Stimulated activated CD4-positive, alpha-beta T cell treated with anti-CD3 and anti-CD28 coated beads, Interleukin-1b, Interleukin-23, amount 100 ng/mL, for 1 hour (primary cell): ENCODE data around the gene FBXO46.

Source experiments
- DNase-seq, 2 donors: peaks; one replicate each; pipeline ENCODE4 v3.0.0-alpha.2; 2020; ENCODE audit warnings: low read depth in 2 of 2

Gene FBXO46, protein sequence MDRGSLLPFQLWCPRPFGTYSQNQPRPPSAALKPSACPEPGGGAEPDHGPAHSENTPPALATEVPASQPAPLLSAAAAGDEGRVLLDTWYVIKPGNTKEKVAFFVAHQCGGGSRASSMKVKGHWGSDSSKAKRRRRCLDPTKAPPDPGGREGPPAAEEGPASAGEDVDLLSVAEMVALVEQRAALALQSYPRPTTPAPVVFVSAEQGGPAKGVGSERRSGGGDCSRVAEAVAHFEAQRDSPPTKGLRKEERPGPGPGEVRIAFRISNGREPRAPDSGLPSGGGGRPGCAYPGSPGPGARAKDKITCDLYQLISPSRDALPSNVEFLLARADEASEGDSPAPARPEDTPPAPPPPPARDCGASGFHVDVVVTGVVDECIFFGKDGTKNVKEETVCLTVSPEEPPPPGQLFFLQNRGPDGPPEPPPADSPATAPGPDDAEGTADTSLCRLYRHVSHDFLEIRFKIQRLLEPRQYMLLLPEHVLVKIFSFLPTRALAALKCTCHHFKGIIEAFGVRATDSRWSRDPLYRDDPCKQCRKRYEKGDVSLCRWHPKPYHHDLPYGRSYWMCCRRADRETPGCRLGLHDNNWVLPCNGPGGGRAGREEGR

DNA sequence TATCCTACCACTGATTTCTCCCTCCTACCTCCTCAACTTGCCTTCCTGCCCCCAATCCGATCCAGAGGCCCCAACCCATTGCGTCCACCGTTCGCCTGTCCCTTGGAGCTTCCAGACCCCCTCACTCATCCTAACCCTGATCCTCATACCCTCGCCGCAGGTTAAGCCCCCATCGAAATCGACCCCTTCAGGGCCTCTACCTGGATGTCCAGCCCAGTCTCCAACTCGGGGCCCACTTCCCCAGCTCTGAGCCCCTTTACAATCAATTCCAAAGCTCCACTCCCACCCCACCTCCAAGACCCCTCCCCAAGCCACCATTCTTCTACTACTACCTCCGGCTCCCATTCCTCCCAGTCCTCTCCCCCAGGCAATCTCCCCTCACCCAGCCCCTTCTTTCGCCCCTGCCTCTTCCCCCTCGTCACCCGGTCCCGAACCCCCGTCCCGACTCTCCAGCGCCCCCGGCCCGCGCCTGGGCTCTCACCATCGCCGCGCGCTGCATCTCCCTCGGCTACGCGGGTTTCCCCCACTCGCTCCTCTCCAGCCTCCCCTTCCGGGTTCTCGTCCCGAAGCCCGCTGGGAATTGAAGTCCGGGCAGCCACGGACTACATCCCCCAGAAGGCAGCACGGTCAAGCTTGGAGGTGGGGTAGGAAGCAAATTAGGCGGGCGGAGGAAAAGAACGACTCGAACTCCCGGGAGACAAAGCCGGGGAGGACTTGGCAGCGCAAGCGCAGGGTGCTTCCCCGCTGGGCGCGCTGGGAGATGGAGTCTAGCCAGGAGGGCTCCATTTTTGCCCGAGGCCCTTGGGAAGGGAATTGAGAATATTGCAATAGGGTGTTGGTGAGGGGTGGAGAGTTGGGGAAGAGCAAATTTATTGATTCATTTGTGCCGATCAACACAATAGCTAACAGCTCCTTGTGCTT, at the start of gene FBXO46:
Gene FBXO46, minus strand, starts transcription at position 529 of the 921 bp plus-strand sequence. CDS start 17,401 bp downstream, outside the sequence.
- DNase-seq = peak; percentile 77 to 80

DNA sequence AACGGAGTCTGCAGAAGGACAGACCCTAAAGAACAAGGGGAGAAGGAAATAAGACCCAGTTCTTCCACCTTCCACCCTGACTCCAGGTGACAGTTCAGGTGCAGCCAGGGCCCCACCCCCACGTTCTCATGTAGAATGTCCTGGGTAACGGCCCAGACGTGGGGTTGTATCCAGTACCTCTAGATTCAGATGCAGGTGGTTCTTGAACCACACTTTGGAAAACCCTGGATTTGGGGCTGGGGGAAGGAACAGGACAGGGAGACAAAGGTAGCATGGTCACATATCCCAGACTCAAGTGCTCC, 49.4 kb upstream of the FBXO46 start:
- DNase-seq = no peak

DNA sequence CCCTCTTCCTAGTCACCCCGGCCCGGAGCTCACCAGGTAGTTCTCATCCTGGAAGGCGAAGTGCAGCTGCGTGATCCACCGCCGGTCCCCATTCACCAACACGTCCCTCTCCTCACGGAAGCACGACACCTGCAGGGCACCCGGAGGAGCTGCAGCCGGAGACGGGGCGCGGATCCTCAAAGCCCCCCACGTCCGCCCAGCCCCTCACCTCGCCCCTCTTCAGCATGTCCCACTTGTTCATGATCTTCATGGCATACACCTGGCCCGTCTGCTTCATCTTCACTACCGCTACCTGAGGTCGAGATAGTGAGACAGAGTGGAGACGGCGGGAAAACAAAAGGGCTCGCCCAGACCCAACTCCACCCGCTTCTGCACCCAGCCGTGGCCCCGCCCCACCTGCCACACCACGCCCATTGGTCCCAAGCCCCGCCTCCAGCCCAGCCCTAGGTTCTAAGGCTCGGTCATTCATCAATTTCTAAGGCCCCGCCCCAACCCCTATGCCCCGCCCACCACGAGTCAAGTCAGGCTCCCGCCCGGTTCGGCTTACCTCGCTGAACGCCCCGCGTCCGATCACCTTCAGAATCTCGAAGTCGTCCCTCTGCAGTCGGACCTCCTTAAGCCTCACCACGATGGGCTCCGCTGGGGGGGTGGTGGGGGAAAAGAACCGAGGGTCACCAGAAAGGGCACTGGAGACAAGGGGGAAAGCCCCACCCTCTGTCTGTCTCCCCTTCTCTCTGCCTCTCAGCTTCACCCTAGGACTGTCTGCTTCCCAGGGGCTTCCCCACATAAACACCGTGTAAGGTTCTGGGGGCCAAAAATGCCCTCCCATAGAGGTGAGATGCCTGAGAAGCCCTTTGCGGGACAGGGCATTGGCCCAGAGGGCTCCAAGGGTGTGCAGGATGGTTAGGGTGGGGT, 48.8 kb upstream of the FBXO46 start:
- DNase-seq = peak; percentile 41 to 91

DNA sequence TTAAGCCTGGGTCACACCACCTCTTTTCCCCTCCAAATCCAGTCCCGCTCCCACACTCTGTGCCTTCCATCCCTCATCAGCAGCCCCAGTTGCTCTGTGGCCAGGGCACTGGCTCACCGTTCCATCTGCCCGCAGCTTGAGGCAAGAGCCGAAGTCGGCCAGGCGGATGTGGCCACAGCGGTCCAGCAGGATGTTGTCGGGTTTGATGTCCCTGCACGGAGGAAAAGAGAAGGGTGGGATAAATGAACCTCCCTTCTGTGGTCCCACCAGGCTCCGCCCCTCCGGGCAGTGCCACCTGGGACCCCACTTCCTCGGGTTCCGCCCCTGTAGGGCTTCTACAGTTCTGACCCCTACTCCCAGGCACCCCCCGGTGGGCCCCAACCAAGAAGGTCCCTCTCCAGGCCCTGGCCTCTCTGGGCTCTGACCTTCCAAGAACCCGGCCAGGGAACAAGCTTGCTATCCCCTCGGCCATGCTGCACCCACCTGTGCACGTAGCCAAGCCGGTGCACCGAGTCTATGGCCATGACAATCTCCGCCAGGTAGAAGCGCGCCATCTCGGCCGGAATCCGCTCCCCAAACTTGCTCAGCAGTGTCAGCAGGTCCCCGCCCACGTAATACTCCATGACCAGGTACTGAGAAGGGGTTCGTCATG, 47.4 kb upstream of the FBXO46 start:
- DNase-seq = no peak

DNA sequence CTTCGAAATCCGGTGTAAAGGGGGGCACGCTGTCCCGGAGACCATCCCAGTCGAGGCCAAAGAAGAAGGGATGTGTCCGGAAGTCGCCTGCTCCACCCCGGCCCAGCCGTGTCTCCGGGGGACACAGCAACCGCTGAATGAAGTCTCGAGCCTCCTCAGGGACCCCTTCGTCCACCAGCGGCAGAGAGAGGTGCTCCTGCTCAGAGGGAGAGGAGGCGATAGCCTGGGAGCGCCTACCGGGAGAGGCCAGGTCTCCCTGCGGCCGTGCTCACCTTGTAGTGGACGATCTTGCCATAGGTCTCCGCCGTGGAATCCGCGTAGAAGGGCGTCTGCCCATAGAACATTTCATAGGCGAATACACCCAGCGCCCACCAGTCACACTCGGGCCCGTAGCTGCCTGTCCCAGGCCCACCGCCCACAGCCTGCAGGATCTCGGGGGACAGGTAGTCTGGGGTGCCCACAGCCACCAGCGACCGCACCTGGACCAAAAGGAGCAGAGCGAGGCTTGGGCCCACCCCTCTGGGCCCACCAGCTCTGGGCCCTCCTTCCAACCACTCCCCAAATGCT, 46.8 kb upstream of the FBXO46 start:
- no peak for DNase-seq

DNA sequence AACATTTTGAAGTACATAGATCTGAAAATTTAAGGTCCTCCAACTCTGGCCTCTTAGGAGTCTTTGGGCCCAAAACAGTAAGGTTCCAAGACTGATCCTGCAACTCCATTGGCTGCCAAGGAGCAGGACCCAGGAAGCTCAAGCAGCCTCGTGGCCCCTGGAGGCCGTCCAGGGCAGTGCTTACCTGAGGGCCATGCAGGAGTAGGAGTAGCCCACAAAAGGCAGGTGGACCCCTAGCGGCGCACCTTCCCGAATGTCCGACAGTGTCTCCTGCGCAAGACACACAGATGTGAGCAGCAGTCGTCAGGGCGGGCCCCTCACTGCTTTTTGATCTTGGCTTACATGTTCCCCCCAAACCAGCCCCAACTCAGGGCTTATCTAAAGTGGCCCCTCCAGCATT, 44.1 kb upstream of the FBXO46 start:
- DNase-seq = no peak

DNA sequence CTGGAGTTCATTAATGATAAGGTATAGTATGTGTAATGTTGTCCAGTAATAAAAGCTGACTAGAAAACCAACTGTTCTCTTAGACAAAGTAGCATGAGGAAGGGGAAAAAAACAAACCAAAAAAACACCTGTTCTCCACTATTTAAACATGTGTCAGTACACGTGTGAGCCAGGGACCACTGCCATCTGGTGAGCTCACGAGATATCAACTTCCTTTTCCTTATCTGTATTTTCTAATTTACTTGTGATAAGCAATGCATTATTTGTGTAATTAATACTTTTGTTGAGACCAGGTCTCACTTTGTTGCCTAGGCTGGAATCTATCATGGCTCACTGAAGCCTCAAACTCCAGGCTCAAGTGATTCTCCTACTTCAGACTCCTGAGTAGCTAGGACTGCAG, 42.7 kb upstream of the FBXO46 start:
- DNase-seq = no peak

DNA sequence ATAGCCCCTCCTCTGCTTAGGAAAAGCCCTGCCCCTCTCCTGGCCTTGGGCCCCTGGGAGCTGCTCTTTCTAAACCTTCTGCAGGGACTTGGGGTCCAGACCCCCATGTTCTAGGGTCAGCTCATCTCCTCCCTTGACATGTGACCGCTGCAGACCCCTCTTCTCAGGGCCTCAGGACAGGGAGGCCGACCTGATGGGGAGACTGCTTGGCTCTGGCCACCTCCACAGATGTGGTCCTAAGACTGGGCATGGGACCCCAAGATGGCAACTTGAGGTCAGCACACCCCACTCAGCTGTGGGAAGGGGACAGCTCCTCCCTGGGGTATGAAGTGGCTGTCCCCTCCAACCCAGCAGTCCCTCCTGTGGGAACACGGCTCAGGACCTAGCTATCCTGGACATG, 42.2 kb upstream of the FBXO46 start:
- DNase-seq = no peak

DNA sequence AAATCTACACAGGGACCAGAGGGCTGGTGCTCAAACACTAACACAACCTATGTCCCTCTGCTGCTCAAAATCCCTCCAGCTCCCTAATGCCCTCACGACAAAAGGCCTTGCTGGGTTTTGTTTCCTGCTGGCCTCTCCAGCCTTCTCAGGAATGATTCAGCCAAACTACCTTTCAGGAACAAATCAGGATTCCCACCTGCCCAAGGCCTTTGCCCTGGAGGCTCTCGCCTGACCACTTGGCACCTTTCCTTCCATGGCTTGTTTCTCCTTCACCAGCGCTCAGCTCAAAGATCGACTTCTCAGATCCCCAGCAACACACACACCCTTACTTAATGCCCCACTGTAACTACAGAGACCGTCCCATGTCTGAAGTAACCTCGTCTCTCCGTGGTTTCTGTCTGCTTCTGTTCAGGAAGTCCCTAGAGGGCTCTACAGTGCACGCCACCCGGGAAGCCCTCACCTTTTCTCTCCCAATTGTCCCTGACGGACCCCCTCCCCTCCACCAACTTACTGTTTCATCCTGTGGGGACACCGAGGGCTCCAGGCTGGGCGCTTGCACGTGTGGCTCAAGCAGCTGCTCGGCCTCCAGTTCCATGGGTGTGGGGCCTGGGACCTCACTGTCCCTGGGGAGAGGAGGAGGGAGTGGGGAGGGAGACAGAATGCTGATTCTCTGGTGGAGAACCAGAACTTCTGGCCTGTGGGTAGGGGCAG, 41.6 kb upstream of the FBXO46 start:
- no peak for DNase-seq

DNA sequence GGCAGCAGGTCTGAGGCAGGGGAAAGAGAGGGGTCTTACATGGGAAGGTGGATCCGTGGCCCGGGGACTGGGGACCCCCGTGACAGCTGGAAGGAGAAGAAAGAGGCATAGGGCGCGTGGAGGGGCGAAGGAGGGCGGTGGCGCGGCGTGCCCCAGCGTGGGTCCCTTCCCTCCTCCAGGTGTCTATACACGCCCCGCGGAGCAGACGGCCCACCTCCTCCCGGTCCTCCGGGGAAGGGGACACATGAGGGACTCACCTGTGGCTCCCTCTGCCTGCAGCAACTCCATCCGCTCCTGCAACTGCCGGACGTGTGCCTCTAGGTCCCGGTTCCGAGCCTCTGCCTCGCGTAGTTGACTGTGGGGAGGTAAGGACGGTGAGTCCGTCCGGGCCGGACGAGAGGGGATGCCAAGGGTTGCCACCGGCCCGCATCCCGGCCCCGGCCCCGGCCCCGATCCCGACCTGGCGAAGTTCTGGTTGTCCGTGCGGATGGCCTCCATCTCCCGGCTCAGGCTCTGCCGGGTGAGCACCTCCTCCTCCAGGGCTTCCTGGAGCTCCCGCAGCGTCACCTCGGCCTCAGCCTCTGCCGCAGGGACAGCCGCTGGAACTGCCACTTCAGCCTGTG, 40.7 kb upstream of the FBXO46 start:
- no peak for DNase-seq

DNA sequence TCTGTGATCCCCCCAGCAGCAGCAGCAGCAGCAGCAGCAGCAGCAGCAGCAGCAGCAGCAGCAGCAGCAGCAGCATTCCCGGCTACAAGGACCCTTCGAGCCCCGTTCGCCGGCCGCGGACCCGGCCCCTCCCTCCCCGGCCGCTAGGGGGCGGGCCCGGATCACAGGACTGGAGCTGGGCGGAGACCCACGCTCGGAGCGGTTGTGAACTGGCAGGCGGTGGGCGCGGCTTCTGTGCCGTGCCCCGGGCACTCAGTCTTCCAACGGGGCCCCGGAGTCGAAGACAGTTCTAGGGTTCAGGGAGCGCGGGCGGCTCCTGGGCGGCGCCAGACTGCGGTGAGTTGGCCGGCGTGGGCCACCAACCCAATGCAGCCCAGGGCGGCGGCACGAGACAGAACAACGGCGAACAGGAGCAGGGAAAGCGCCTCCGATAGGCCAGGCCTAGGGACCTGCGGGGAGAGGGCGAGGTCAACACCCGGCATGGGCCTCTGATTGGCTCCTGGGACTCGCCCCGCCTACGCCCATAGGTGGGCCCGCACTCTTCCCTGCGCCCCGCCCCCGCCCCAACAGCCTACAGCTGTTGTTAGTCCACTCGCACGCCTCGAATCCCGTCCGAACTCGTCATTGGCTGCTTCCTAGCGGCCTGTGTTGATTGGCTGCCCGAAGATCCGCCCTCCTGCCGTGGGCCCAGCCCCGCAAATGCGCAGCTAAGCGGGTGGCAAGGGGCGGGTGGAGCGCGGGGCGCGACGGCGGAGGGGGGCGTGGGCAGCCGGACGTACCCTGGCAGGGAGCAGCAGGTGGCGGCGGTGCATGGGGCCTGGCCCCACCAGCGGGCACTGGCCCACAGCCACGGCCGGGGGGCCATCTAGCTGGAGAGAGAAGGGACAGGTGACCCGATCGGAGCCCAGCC, 39.8 kb upstream of the FBXO46 start:
- DNase-seq = peak; percentile 78 to 82

DNA sequence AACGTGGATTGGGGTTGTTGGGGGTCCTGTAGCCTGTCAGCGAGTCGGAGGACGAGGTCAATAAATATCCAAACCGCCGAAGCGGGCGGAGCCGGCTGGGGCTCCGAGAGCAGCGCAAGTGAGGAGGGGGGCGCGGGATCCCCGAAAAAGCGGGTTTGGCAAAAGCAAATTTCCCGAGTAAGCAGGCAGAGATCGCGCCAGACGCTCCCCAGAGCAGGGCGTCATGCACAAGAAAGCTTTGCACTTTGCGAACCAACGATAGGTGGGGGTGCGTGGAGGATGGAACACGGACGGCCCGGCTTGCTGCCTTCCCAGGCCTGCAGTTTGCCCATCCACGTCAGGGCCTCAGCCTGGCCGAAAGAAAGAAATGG, 39.1 kb upstream of the FBXO46 start:
- no peak for DNase-seq

DNA sequence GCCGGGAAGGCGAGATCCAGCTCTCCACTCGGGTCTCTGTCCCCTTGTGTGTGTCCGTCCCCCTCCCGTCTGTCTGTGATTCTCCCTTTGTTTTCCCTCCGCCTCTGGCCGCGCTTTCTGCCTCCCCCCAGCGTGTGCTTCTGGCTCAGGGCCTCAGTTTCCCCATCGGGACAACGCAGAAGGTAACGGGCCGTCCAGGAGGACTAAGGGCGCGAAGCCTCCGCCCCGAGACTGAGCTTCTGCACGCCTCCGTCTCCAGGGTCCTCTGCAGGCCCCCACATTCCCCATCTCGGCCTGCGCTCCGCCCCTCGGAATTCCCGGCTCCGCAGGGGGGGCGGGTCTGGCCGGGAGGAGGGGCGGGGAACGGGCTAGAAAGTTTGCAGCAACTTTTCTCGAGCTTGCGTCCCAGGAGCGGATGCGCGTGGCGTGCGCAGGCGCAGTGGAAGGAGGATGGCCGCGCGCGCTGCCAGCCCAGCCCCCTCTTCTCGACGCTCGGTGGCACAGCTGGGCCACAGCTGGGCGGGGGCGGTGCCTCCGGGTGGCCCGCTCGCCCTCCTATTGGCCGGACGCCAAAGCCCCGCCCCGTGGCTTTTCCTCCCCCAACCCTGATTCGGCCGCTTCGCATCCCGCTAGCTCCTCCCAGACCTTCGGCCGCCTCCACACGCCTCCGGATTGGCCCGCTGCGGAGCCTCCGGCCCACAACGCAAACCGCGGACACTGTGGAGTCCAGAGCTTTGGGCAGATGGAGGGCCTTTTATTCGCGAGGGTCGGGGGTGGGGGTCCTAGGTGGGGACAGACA, 38.5 kb upstream of the FBXO46 start, which contains the start of gene SIX5:
Gene SIX5, minus strand, starts transcription at position 269 of the 799 bp plus-strand sequence. CDS start 408 bp downstream, outside the sequence.
- DNase-seq = peak; percentile 84 to 87

DNA sequence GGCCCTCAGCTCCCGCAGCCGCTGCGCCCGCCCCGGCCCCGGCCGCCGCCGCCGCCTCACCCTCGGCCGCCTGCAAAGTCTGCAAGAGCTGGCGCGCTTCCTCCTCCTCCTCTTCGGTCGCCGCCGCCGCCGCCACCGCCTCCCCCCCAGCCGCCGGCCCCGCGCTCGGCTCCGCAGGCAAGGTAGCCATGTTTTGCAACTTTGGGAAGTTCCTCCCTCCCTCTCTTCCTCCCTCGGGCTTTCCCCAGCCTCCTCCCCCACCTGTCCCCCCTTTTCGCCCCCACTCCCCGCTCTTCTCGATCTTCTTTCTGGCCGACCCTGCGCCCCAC, 37.9 kb upstream of the FBXO46 start:
- no peak for DNase-seq

DNA sequence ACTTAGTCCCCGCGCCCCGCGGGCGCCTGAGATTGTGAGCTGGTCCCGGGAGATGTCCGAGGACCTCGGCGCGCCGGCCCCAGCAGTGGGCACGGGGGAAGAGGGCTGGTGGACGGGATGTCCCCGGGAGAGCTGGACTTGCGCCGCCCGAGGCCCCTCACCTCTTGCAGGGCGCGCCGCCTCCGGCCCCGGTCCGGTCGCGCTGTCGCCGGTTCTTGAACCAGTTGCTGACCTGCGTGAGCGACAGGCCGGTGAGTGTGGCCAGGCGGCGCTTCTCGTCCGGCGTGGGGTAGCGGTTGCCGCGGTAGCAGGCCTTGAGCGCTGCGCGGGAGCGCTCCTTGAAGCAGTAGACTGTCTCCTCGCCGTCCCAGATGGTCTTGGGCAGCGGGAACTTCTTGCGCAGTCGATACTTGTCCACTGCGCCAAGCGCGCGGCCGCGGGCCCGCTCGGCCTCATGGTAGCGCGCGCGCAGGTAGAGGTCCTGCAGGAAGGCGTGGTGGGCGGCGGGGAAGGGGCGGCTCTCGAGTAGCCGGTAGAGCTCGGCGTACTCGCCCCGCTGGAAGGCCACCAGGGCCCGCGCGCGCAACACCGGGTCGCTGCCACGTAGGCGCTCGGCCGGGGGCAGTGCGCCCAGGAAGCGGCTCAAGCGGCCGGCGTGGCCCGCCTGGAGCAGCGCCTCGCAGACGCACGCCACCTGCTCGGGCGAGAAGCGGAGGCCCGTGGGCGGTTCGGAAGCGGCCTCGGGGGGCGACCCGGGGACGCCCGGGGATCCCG, 37.4 kb upstream of the FBXO46 start:
- DNase-seq = no peak

DNA sequence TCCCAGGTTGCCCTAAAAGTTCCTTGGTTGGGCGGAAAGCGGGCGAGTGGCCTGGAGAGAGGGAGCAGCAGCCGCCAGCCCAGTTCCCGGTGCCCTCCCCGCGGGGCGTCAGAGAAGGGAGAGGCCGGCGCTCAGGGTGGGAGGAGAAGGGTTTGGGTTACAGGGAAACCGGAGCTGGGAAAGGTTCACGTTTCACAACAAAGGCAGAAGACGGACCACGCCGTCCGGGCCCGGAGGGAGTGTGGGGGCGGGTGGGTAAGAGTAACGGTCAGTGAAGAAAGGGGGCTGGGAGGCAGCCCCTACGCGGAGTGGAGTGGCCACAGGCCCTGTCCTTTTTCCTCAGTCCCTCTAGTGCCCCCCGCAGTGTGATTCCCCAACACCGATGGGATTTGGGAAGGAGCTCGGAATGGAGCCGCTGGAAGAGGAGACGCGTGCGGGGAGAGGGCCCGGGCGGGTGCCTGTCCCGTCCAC, 36.7 kb upstream of the FBXO46 start:
- no peak for DNase-seq

DNA sequence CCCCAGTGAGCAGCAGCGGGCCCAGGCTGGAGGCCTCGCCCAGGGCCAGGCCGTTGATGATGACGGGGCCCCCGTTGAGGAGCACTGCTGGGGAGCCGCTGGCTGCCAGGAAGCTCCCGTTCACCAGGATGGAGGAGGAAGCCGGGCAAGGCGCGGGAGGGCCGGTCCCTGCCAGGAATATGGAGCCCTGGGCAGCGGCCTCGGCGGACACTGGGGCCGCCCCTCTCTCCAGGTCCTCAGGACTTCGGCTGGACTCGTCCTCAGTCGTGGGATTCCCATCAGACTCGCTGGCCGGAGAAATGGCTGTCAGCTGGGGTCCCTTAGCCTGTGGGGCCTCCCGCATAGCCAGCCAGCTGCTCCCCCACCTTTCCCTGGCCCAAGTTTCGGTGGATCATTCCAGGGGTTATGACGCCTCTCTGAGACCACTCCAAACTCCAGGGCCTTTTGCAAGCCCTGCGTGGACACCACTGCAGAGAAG, 36.2 kb upstream of the FBXO46 start:
- DNase-seq = no peak
